Fibroblast of pulmonary artery (primary cell): ENCODE results near the gene BLOC1S6.

Source experiments
- DNase-seq: peaks from one replicate; pipeline ENCODE4 v3.0.0-alpha.2; 2010; ENCODE audit warnings: low read depth
- H3K4me3 ChIP-seq: replicated peaks from 2 replicates; pipeline ENCODE4 v1.5.1; 2011; ENCODE audit warnings: low read depth, mild to moderate bottlenecking, control low read depth, low read length, moderate library complexity
- CTCF ChIP-seq: IDR thresholded peaks from 2 replicates; pipeline ENCODE4 v1.5.1; 2011; ENCODE audit warnings: mild to moderate bottlenecking, control low read depth, low read length, inconsistent platforms; ENCODE audit errors: missing control alignments

The BLOC1S6 gene

GRCh38 chr15:45630917-45631691, 43.9 kb downstream of the BLOC1S6 start:
- DNase-seq, result peak; percentile 73
- no peak for TF ChIP-seq CTCF
- H3K4me3 ChIP-seq, result peak overlapping the region; percentile 32

- peak; percentile 40 for DNase-seq
- peak overlapping the region; percentile 32 for H3K4me3 ChIP-seq
- TF ChIP-seq CTCF, result no peak
Observed at GRCh38 chr15:45631776-45632175, 44.6 kb downstream of the BLOC1S6 start.

GRCh38 chr15:45634432-45635190, 47.4 kb downstream of the BLOC1S6 start, which contains the start of gene SQOR:
SQOR (plus strand) TSS chr15:45635029; CDS start chr15:45658924, 23,895 bp downstream.
- peak; percentile 72 for DNase-seq
- no peak for TF ChIP-seq CTCF
- H3K4me3 ChIP-seq, result peak within 1 kb of the TSS; percentile 78

- peak; percentile 18 for DNase-seq
- peak; percentile 39 for TF ChIP-seq CTCF
- H3K4me3 ChIP-seq, result peak overlapping the region; percentile 78
Observed at GRCh38 chr15:45635191-45635638, 48.0 kb downstream of the BLOC1S6 start.

- no peak for DNase-seq
- H3K4me3 ChIP-seq, result peak overlapping the region; percentile 78
- no peak for TF ChIP-seq CTCF
Observed at GRCh38 chr15:45635763-45636292, 48.6 kb downstream of the BLOC1S6 start.

- DNase-seq, result no peak
- H3K4me3 ChIP-seq, result peak overlapping the region; percentile 37
- no peak for TF ChIP-seq CTCF
Observed at GRCh38 chr15:45637141-45637540, 50.0 kb downstream of the BLOC1S6 start.
